Stimulated activated CD4-positive, alpha-beta T cell treated with anti-CD3 and anti-CD28 coated beads, Interleukin-12 subunit alpha, Interleukin-12 subunit beta, amount 100 ng/mL, for 48 hours (primary cell): ENCODE data around the gene SYS1.

Experiments used
- DNase-seq, 3 donors: peaks; one replicate each; pipeline ENCODE4 v3.0.0-alpha.2; 2020; ENCODE audit warnings: low read depth in 2 of 3, low spot score in 1 of 3

Gene SYS1

DNA sequence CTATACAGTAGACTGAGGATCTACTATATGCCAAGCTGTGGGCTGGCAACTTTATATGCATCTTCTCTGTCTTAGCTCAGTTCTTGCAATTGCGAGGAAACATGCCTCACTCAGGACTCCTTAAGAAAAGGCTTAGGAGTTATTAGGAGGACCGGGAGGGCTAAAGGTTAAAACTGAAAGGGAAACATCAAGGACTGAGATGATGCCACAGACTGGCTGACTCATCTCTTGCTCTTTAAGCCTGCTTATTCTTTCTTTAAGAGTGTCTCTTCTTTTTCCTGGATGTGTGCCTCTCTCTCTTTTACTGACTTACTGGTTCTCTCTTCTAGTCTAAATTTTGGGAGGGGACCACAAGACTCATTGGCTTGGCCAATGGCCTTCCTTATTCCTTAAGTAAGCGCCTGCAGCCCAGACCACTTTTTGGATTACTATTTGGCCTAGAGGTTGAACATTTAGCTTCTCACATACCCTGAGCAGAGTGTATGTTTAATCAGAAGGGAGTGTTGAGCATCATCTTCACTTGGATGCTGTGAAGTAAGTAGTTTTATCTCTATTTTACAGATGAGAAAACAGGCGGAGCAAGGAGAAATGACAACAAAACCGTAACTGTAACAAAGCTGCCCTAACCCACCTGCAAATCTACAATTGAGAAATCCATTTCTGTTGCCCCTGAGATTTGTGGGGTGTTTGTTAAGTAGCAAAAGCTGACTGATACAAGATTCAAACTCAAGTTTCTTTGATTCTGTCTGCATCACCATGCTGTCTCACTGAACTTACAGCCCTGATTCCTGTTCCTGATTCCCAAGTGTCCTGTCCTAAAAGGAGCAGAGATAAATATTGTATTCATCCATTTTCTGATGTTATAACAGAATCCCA, 7.5 kb upstream of the SYS1 start:
- DNase-seq = no peak

DNA sequence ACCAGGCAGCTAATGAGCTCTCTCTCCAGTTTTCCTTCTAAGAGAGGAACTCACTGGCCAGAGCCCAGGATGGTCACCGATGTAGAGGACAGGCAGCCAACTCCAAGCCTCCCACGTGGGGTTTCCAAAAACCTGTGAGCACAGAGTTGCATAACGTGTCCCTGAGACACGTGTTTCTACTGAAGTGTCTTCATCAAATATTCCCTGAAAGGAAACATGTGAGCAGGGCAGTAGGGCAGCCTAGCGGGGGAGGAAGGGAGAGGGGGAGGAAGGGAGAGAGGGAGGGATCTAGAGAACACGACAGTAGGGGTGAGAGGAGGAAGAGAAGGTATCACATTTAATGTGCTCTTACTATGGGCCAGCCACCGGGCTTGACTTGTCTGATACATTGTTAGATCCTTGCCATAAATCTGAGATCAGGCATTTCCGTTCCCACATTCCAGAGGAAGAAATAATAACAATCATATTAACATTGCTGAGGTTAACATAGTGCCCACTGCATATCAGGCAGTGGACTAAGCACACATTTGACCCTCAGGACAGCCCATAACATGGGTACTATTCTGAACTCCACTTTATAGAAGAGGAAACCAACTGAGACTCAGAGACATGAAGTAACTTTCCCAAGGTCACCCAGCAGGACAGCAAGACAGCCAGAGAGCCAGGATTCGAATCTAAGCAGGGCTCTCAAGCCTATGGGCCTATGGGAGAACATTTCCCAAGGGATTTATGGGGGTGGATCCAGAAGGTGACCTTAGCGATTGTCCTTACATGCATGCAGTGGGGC, 4.5 kb upstream of the SYS1 start:
- DNase-seq = no peak

DNA sequence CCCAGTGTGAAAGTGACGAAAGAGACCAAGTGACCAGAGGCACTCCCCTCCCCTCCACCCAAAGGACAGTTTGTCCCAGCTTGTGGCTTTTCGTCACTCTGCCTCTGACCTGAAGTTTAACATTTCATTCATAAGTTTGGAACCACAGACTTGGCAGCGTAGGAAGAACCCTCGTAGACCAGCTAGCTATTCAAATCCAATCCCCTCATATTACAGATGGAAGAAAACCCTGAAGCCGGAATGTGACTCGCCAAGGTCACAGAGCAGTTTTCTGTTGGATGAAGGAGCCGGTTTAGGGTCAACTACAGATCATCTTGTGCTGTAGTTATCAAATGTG, 3.9 kb upstream of the SYS1 start:
- no peak for DNase-seq

DNA sequence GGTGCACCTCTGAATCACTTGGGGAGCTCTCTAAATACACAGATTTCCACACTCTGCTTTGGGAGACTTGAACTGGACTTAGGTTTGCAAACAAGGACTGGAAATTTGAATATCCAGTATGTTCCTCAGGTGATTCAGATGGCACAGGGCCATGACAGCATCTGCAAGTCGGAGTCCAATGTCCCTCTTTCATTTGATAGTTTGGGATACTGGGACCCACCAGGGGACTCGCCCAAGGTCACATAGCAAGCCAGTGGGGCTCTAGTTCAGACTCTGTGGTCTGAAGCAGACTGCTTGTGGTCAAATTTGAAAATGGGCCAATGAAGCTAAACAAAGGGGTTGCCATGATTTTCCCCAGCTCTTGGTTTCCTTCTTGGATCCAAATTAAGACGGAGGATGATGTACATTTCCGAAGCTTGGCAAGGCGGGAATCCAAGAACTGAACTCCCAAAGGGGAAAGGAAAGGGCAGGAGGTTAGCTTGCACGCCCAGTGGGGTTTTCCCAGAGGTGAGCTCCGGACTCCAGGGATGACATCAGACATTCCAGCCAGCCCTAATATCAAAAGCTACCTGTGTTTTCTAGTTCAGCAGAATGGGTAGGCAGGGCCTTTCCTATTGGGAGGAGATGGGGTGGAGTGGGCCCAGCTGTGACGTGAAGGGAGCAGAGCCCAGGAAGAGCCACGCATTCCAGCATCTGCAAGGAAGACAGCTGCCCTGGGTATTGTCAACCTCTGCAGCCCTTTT, 3.4 kb upstream of the SYS1 start:
- DNase-seq = no peak

DNA sequence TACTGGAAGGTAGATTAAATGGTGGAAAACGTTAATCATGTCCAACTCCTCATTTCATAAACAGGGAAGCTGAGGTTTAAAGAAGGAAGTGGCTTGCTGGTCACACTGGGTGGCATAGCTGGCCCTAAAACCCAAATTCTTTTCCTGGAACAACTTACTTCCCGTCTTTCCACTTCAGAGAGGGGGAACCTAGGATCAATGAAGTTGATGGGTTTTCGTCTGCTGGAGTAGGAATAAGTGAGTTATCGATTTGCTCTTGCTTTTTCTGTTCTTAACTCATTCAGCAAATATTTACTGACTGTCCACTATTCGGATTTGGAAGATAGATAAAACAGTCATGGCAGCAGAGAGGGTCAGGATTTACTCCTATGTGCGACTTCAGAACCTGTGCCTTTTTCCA, 1.2 kb upstream of the SYS1 start:
- no peak for DNase-seq

DNA sequence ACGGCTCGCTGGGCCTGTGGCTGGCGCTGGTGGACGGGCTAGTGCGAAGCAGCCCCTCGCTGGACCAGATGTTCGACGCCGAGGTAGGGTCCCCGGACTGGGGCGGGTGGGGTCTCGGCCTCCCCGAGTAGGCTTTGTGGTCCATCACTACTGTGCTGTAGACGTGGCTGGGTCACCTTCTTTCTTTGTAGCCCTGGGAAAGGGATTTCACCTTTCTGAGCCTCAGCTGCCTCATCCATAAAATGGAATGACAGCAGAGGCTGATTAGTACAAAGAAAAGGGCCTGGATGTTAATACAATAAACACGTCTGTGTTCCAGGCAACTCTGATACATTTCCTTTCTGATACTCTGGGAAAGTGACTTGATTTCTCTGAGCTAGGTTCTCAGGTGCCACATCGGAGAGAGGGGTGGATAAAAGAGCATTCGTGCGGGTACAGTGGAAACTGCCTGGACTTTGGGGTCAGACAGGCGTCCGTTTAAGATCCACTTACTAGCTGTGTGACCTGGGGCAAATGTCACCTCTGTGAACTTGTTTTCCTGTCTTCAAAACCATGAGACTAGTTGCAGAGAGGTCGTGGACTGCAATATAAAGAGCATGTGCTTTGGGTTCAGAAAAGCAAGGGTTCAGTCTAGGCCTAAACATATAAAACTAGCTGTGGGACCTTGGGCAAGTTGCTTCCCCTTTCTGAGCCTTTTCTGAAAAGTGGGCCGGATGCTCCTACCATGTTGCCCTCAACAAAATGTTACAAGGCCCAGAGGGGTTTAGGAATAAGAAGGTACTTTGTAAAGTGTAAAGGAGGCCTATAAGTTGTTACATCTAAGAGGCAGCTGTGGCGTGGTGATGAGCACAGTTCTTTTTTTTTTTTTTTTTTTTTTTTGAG, 896 bp downstream of the SYS1 start:
- DNase-seq = no peak

DNA sequence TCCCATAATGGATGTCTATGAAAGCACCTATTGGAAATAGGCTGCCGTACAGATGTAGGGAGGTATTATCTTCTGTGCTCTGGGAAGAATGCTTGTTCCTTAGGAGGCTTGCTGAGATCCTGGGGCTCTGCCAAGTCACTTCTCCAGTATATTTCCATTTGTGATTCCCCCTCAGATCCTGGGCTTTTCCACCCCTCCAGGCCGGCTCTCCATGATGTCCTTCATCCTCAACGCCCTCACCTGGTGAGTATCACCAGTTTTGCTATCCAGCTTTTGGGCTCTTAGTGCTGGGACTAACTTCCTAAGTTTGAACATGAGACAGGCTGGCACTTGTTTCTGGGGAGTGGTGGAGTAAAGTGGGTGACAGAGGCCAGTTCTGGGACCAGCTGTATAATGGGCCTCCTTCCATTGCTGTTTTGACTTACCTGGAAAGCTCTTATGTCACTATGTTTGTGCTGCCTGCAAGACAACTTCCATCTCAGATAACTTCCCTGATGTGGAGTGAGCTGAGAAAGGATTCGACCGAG, 2.6 kb downstream of the SYS1 start:
- DNase-seq = no peak

DNA sequence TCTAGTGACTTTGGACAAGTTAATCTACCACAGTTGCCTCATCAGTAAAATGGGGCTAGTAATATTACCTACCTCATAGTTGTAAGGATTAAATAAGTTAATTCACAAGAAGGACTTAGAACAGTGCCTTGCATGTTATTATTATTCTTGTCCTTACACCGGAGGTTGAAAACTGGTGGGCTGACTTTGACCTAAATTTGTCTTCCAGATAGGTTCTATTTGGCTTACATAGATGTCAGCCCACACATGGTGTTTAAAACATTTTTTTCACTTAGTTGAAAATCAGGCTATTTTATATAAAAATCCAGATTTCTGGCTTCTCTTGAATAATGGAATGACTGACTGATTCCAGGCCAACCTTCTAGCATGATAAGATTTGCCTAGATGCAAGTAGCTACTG, 3.2 kb downstream of the SYS1 start:
- DNase-seq = no peak

DNA sequence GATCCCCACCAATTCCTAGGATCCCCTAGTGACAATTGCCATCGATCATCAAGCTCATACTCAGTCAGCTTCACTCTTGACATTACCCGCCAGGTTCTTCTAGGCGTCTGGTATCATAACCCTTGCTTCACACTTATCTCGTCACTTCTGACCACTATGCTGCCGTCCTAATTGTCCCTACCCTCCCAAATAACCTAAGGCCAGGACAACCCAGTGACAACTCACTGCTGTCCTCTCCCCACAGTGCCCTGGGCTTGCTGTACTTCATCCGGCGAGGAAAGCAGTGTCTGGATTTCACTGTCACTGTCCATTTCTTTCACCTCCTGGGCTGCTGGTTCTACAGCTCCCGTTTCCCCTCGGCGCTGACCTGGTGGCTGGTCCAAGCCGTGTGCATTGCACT, 3.7 kb downstream of the SYS1 start:
- DNase-seq = no peak

DNA sequence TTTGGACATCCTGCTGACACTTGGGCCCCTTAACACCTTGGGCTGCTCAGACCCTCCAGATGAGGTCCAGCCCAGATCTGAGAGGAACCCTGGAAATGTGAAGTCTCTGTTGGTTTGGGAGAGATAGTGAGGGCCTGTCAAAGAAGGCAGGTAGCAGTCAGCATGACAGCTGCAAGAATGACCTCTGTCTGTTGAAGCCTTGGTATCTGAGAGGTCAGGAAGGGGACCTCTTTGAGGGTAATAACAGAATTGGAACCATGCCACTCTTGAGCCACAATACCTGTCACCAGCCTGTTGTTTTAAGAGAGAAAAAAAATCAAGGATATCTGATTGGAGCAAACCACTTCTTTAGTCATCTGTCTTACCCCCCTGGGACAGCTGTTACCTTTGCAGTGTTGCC, 4.2 kb downstream of the SYS1 start:
- DNase-seq = no peak

DNA sequence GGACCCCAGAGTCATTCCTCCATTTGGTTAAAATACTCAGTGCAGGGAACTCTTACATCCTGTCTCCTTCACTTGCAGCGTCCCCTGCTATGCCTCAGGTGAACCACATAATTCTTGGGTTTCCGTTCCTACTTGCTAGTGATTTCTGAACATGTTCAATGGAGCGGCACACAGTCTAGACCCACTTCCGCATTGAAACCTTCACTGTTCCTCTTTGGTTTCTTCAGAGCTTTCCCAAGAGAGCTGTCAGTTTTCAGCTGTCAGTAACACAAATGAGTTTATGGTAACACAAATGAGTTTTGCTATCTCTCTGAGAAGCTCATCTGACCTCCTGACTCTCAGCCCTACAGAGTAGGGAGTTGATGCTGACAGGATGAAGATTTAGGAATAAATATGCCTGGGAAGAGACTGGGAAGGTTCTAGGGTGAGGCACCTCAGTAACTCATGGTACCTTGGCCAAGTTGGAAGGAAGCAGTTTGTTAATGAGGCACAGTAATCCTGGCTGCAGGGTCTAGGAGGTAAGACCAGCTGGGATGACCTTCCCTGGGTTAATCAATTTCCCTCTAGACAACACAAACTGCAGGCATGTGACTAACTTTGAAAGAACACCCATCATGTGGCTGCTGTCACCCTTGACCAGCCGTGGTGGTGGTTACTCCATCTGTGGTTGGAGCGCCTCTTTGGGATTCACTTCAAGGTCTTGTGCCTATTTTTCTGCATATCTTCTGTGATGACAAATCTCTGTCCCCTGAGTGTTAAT, 5.4 kb downstream of the SYS1 start:
- no peak for DNase-seq

DNA sequence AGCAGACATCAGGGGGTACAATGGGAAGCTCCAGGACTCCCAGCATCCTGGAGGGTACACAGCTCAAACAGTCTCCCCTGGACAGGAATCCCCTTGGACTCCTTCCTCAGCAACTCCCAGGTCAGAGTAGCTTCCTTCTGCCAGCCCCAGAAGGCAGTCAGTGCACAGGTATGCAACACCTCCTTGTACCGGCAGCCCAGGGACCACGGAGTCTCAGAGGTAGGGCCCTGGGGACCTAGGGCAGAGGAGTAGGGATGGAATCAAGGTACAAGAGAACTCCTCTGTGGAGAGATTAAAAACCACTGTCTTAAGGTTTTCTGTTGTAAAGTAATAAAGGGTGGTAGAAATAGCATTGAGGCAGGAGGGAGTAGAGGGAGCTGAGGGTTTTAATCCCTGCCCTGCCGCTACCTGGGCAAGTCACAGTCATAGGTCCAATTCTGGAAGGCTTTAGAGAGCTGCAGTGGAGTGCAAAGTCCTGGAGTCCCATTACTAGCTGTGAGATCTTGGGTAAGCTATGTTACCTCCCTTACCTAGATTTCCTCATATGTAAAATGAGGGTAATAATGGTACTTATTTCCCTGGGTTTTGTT, 7.7 kb downstream of the SYS1 start:
- no peak for DNase-seq

DNA sequence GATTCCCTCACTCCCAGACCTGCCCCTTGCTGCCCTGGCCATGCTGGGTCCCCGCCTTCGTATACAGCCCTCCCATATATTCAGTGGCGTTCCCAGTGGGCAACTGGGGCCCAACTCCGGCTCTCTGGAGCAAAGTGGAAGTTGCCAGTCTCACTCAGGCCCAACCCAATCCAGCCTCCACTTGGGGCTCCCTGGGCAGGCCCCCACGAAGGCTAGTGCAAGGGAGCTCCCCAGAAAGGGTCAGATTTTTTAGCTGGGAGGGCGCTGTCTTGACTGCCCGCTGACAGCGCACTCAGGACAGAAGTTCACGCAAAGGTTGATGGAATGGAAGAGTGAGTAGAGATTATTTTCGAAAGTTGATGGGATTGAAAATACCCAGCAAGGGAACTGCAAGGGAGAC, 9.3 kb downstream of the SYS1 start:
- no peak for DNase-seq

DNA sequence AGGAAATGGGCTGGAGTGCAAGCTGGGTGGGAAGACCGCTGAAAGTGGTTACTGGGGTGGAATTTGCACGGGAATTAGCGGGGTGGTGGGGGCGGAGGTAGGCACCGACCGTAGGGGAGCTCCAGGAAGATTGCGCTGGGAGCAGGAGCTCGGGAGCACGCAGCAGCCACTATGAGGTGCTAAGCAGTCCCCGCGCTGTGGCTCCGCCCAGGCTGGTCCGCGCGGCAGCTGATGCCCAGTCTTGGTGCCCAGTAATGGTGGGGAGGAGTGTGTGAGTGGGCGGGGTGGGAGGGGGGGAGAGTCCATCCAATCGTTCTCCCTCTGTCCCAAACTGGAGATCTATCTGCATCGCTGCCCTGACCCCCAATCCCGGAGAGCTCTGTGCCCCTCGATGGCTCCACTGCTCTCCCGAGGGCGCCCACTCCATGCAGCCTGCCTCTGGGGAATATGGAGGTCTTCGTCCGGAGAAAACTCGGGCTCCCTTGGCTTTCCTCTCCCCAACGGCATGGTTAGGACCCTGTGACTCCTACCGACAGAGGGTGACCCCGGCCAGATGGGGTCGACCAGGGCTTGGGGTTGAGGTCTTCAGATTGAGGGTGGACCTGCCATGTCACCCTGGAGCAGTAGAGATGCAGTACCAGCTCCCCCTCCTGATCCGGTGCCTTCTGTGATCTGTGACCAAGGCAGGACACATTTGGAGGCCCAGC, 9.8 kb downstream of the SYS1 start:
- DNase-seq = no peak

DNA sequence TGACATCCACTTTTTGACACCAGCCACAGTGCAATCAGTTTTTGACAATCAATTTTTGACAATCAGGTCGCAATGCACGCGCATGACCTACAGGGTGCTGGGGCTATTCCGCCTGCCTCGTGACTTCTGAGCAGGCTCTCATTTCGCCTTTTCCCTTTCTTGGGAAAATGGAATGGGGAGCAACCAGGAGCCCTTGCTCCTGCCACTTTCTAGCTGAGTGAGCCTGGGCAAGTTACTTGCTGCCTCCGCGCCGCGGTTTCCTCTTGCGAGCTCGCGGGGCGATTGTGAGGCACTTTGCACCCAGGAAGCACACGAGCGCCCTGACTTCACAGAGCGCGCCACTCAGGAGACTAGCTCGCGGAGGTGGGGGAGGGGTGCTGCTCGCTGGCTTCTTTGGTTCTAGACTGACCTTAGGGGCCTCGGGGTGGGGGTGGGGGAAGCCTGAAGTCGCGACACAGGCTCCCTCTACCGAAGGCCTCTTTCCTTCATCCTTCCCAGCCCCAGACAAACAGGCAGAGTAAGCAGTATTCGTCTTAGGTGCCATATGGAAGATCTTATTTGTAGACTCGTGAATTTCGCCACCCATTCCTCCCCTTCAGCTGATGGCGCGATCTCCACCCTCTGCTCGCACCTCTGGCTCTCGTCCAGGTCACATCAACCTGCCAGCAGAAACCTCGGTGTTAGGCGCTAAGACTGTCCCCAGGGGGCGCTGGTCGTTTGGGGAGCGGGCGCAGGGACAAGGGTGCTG, 10.6 kb downstream of the SYS1 start:
- peak; percentile 83 to 92 (median 87) for DNase-seq

DNA sequence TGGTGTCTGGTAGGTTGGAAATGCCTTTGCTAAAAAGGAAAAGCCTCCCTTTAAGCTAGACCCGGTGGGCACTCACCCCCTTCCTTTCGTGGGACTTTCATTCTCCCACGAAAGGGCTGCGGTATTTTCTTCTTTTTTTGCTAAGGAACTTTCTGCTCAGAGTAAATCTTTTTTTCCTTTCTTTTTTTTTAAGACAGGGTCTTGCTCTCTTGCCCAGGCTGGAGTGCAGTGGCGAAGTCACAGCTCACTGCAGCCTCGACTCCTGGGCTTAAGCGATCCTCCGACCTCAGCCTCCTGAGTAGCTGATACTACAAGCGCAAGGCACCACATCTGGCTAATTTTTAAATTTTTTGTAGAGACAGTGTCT, 11.1 kb downstream of the SYS1 start:
- DNase-seq = no peak

DNA sequence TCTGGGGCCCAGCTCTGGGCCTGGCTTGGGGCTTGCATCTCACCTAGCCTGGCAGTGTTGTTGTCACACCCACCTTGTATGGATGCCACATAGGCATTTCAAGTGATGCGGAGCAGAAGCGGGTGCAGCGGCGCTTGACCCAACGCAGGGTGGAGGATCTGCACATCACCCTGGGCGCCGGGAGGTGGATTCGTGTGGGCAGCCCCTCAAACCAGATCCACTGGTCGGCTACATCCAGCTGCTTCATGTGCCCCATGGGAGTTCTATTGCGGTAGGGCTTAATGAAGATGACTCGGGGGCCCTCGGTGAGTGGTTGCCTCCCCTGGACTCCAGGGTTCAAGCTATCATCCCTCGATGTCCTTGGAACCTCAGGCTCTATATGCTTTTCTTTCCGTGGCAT, 12.0 kb downstream of the SYS1 start:
- no peak for DNase-seq

DNA sequence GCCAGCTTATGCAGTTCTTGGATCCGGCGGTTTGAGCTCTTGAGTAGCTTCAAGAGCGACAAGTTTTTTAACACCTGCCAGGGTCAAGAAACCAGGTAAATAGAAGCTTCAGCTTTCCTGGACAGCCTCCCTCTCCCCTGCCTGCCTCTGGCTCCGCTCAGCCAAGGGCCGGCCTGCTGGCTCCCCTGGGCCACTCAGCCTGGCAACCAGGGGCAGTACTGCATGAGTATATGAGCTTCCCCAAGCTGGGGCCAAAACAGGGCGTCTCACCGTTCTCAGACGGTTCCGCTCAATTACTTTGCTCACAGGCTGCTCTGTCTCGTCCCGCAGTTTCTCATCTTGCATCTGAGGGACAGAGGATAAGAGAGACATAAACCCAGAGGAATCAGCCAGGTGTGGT, 14.3 kb downstream of the SYS1 start:
- DNase-seq = no peak
